ENCODE data around the gene ROR1. TPM values are rescaled to one million over a fixed set of nuclear protein-coding genes. Genes with fewer than 3 reads are reported as not detected.

The ROR1 gene
- total RNA-seq, 1 donor from 2014 or later = 81.4 TPM

DNA sequence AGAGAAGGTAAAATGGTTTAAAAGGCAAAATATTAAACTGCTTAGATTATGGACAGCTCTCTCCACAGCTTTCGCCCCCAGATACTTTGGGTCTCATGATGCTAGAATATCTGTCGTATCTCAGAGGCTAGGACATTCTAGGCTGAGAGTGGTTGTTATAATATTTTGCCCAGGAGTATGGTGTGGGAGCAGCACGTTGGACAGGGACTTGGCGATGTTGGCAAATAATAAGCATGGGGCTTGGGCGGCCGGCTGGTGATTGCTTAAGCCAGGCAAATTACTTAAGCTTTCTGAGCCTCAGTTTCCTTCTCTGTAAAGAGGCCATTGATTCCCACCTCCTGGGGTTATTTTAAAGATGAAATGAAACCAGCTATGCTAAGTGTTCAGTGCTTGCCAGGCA lies 133.2 kb downstream of the ROR1 start:
- peaks cover 66% of the 10 kb centered on the region for H3K4me1 Mint-ChIP-seq
- H3K27ac Mint-ChIP-seq = no peak overlapping the region
- no peak overlapping the region for H3K4me3 Mint-ChIP-seq
- no peak for DNase-seq (ENCODE audit: low spot score in 2 of 2, unreplicated experiment in 2 of 2)
- H3K36me3 Mint-ChIP-seq = no peaks in the 10 kb centered on the region
- H3K9me3 Mint-ChIP-seq = no peaks in the 10 kb centered on the region
- TF ChIP-seq, protein P1, sequence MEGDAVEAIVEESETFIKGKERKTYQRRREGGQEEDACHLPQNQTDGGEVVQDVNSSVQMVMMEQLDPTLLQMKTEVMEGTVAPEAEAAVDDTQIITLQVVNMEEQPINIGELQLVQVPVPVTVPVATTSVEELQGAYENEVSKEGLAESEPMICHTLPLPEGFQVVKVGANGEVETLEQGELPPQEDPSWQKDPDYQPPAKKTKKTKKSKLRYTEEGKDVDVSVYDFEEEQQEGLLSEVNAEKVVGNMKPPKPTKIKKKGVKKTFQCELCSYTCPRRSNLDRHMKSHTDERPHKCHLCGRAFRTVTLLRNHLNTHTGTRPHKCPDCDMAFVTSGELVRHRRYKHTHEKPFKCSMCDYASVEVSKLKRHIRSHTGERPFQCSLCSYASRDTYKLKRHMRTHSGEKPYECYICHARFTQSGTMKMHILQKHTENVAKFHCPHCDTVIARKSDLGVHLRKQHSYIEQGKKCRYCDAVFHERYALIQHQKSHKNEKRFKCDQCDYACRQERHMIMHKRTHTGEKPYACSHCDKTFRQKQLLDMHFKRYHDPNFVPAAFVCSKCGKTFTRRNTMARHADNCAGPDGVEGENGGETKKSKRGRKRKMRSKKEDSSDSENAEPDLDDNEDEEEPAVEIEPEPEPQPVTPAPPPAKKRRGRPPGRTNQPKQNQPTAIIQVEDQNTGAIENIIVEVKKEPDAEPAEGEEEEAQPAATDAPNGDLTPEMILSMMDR (IDR thresholded peaks at IDR 0.05; ENCODE audit: unreplicated experiment) = no peak
- no peaks in the 10 kb centered on the region for H3K27me3 Mint-ChIP-seq (ENCODE audit: low read depth)

DNA sequence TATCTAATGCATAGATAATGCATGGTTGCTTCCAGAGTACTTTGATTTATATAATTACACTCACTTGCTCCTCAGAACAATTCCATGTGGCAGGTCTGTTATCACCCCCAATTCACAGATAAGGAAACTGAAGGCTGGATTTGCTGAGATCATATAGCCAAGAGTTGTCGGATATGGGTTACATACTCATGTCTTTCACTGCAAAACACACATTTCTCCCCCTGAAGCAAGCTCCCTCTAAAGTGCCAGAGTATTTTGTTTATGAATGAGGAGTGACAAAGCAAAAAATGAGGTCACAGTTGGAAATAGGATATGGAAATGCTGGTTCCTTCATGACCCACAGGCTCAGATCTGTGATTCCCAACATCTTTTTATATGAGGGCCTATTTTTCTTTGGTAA lies 134.2 kb downstream of the ROR1 start:
- TF ChIP-seq, protein P1 (IDR thresholded peaks at IDR 0.05; ENCODE audit: unreplicated experiment) = no peak
- Mint-ChIP-seq H3K9me3 (no peaks in the 10 kb centered on the region), H3K27ac (no peak overlapping the region), H3K4me3 (no peak overlapping the region), H3K36me3 (no peaks in the 10 kb centered on the region), H3K4me1 (peaks cover 70% of the 10 kb centered on the region), H3K27me3 (ENCODE audit: low read depth) (no peaks in the 10 kb centered on the region)
- no peak for DNase-seq (ENCODE audit: low spot score in 2 of 2, unreplicated experiment in 2 of 2)

DNA sequence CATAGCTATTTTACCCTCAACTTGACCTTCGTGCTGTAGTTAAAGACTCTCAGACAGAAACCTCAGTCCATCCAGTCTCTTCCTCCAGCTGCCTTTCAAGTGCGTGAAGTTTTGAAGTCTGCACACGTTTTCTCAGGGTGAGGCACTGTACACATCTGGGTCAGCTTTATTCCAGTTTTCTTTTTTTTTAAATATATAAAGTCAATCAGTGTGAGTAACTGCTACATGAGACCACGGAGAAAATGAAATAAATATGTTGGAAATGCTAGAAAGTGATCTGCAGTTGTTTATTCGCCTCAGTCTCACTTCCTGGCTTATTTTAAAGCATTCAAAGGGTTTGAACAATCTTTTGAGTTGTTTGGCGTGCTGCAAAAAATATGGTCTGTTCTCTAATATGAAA lies 135.7 kb downstream of the ROR1 start:
- Mint-ChIP-seq H3K27me3 (ENCODE audit: low read depth) (no peaks in the 10 kb centered on the region), H3K4me3 (no peak overlapping the region), H3K36me3 (no peaks in the 10 kb centered on the region), H3K27ac (peak overlapping the region; percentile 78), H3K9me3 (no peaks in the 10 kb centered on the region), H3K4me1 (peaks cover 78% of the 10 kb centered on the region)
- no peak for DNase-seq (ENCODE audit: low spot score in 2 of 2, unreplicated experiment in 2 of 2)
- TF ChIP-seq, protein P1 (IDR thresholded peaks at IDR 0.05; ENCODE audit: unreplicated experiment) = no peak

DNA sequence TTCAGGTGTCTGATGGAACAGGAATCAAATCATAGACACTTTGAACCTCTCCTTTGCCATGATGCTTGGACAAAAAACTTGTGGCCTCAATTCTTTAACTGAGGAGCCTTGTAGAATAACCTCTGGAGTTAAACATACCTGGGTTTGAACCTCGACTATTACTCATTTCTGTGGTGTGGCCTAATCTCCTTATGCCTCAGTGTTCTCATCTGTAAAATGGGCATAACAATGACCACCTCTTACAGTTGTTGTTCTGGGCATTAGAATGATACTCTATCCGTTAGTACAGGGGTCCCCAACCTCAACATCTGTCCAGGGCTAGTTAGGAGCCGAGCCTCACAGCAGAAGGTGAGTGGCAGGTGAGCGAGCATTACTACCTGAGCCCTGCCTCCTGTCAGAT lies 137.2 kb downstream of the ROR1 start:
- no peak for DNase-seq (ENCODE audit: low spot score in 2 of 2, unreplicated experiment in 2 of 2)
- H3K4me1 Mint-ChIP-seq = peaks cover 77% of the 10 kb centered on the region
- H3K27ac Mint-ChIP-seq = no peak overlapping the region
- no peaks in the 10 kb centered on the region for H3K27me3 Mint-ChIP-seq (ENCODE audit: low read depth)
- TF ChIP-seq, protein P1 (IDR thresholded peaks at IDR 0.05; ENCODE audit: unreplicated experiment) = no peak
- no peaks in the 10 kb centered on the region for H3K36me3 Mint-ChIP-seq
- no peaks in the 10 kb centered on the region for H3K9me3 Mint-ChIP-seq
- H3K4me3 Mint-ChIP-seq = no peak overlapping the region

DNA sequence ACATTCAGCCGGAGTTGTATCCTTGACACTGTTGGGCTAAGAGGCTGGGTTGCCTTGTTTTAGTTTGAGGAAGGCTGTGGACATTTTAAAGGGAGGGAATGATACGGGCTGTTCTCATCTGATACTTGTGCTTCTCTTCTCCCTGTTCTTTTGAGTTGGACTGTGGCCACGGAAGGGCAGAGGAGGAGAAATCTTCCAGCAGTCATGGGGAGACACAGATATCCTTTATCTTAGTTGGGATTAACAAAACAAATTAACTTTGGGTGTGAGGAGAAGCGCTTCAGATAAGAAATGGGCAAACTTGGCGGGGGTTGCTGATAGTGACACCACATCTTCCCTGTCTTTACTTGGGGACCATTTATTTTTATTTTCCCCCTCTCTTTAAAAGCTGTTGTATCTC lies 138.8 kb downstream of the ROR1 start:
- peak overlapping the region; percentile 84 for H3K27ac Mint-ChIP-seq
- peaks cover 80% of the 10 kb centered on the region for H3K4me1 Mint-ChIP-seq
- TF ChIP-seq, protein P1 (IDR thresholded peaks at IDR 0.05; ENCODE audit: unreplicated experiment) = no peak
- no peak for DNase-seq (ENCODE audit: low spot score in 2 of 2, unreplicated experiment in 2 of 2)
- H3K4me3 Mint-ChIP-seq = no peak overlapping the region
- H3K9me3 Mint-ChIP-seq = no peaks in the 10 kb centered on the region
- H3K27me3 Mint-ChIP-seq (ENCODE audit: low read depth) = no peaks in the 10 kb centered on the region
- no peaks in the 10 kb centered on the region for H3K36me3 Mint-ChIP-seq

DNA sequence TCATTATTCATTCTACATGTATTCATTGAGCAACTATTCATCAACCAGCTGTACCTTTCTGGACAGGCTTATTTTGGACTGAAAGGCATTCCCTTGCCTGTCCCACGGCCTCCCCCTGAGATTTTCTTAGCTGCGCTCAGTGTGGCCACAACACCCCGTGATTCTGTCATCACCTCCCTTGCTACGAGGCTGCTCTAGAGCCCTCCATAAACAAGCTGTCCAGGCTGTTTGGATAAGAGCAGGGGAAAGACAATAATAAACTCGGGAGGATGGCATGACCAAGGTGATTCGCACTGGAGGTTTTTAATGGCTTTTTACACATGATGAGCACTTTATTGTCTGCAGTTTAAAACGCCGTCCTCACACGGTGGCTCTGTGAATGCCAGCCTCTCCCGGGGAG lies 139.7 kb downstream of the ROR1 start:
- no peak overlapping the region for H3K4me3 Mint-ChIP-seq
- TF ChIP-seq, protein P1 (IDR thresholded peaks at IDR 0.05; ENCODE audit: unreplicated experiment) = no peak
- peaks cover 82% of the 10 kb centered on the region for H3K4me1 Mint-ChIP-seq
- H3K27me3 Mint-ChIP-seq (ENCODE audit: low read depth) = no peaks in the 10 kb centered on the region
- no peak overlapping the region for H3K27ac Mint-ChIP-seq
- no peaks in the 10 kb centered on the region for H3K9me3 Mint-ChIP-seq
- DNase-seq (ENCODE audit: low spot score in 2 of 2, unreplicated experiment in 2 of 2) = no peak
- no peaks in the 10 kb centered on the region for H3K36me3 Mint-ChIP-seq

Data from mesothelial cell of epicardium (in vitro differentiated cells).